Stimulated activated CD4-positive, alpha-beta T cell treated with anti-CD3 and anti-CD28 coated beads, Interleukin-2, amount 100 ng/mL, for 24 hours (primary cell): Measurements from ENCODE around the gene ATG16L1.
"Not testable (repeated sequence)": the region's sequence is repeated elsewhere in the genome, so short reads cannot be mapped to it uniquely, and the experiment has no call there.

Experiments
- DNase-seq, 2 donors: peaks; one replicate each; pipeline ENCODE4 v3.0.0-alpha.2; 2020

Gene ATG16L1

GRCh38 chr2:233297076-233297475 lies 45.6 kb downstream of the ATG16L1 start:
- DNase-seq, result no peak

- no peak for DNase-seq
Measured at GRCh38 chr2:233300401-233300800, 48.9 kb downstream of the ATG16L1 start.

GRCh38 chr2:233301248-233301647 lies 49.8 kb downstream of the ATG16L1 start:
- DNase-seq, result no peak

GRCh38 chr2:233301811-233302210 lies 50.3 kb downstream of the ATG16L1 start:
- no peak for DNase-seq

GRCh38 chr2:233303252-233303651 lies 51.8 kb downstream of the ATG16L1 start:
- no peak for DNase-seq

- DNase-seq, result no peak
Measured at GRCh38 chr2:233307565-233307964, 56.1 kb downstream of the ATG16L1 start, which contains the start of gene SAG. Gene SAG (plus strand): TSS chr2:233307816. CDS start chr2:233309190, 1,374 bp downstream.

- no peak for DNase-seq
Measured at GRCh38 chr2:233311241-233311926, 59.9 kb downstream of the ATG16L1 start.

- DNase-seq, result no peak
Measured at GRCh38 chr2:233312874-233313273, 61.4 kb downstream of the ATG16L1 start.

- no peak for DNase-seq
Measured at GRCh38 chr2:233314180-233314925, 62.9 kb downstream of the ATG16L1 start.

GRCh38 chr2:233317196-233317943 lies 65.9 kb downstream of the ATG16L1 start:
- DNase-seq, result no peak

- DNase-seq, result no peak
Measured at GRCh38 chr2:233319256-233319655, 67.8 kb downstream of the ATG16L1 start.

- DNase-seq, result no peak
Measured at GRCh38 chr2:233320470-233320869, 69.0 kb downstream of the ATG16L1 start.

- no peak for DNase-seq
Measured at GRCh38 chr2:233321166-233321565, 69.7 kb downstream of the ATG16L1 start.

- DNase-seq, result no peak
Measured at GRCh38 chr2:233323851-233324250, 72.4 kb downstream of the ATG16L1 start.

- no peak for DNase-seq
Measured at GRCh38 chr2:233325256-233325655, 73.8 kb downstream of the ATG16L1 start.

GRCh38 chr2:233325814-233326213 lies 74.3 kb downstream of the ATG16L1 start:
- no peak for DNase-seq

- no peak for DNase-seq
Measured at GRCh38 chr2:233326500-233326899, 75.0 kb downstream of the ATG16L1 start.

GRCh38 chr2:233328922-233329321 lies 77.4 kb downstream of the ATG16L1 start:
- DNase-seq, result no peak

GRCh38 chr2:233329489-233330135 lies 78.1 kb downstream of the ATG16L1 start:
- no peak for DNase-seq

- peak; percentile 49 to 67 for DNase-seq
Measured at GRCh38 chr2:233331536-233331935, 80.1 kb downstream of the ATG16L1 start.

- DNase-seq, result no peak
Measured at GRCh38 chr2:233332125-233332524, 80.7 kb downstream of the ATG16L1 start.

GRCh38 chr2:233334915-233335314 lies 83.4 kb downstream of the ATG16L1 start:
- DNase-seq, result no peak

GRCh38 chr2:233336091-233336490 lies 84.6 kb downstream of the ATG16L1 start:
- DNase-seq, result not testable (repeated sequence)
